COLO829 (cell line): ENCODE measurements around the gene ACOX1.

Experiments used
- DNase-seq: peaks from one replicate; pipeline ENCODE4 v3.0.0; 2012; ENCODE audit warnings: low spot score

Gene ACOX1

DNA sequence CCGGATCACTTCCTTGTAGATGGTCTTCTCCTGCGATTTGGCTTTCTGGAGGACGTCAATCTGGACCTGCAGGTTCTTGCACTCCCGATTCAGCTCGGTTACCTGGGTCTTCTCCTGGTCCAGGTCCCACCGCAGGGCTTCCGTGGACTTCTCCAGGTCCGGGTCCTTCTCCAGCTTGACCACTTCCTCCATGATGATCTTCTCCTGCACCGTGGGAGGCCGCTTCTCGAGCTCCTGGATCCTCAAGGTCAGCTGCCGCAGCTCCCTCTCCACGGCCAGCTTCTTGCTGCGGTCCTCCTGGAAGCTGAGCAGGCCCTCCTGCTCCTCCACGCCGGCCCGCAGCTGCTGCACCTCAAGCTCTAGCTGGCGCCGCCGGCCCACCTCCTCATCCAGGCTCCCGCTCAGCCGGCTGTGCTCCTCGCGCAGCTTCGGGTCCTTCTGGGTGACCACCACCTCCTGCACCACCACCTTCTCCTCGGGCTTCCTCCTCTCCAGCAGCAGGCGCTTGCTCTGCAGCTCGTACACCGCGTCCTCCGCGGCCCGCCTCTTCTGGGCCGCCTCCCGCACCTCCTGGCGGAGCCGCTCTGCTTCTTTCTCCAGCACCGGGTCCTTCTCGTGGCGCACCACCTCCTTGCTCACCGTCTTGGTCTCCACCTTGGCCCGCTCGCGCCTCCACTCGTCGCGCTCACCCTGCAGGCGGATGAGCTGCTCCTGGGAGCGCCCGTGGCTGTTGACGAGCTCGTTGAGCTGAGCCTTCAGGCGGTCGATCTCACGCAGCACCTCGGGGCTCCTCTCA, 29.9 kb upstream of the ACOX1 start:
- no peak for DNase-seq

DNA sequence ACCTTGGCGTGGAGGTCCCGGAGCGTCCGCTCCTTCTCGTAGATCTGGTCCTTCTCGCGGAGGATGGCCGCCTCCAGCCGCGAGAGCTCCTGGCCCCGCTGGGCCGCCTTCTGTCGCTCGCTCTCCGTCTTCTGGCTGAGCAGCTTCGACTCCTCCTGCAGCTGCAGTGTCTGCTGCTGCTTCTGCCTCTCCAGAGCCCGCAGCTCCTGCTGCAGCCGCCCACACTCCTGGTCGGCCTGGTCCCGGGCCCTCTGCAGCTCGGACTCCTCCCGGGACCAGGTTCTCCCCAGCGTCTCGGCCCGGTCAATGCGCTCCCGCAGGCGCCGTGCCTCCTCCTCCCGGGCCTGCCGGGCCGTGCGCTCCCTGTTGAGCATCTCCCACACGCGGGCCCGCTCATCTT, 29.2 kb upstream of the ACOX1 start:
- DNase-seq = no peak

DNA sequence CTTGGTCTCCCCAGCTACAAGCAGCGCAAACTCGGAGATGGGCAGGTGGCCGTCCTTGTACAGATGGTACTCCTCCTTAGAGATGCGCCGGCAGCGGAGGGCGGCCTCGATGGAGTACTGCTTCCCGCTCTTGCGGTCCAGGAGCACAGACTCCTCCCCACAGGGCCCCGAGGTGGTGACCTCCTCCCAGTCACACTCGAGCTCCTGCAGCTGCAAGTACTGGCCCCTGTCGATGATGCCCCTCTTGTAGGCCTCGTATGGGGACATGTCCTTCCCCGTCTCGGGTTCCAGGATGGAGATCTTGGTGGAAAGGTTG, 28.8 kb upstream of the ACOX1 start:
- no peak for DNase-seq

DNA sequence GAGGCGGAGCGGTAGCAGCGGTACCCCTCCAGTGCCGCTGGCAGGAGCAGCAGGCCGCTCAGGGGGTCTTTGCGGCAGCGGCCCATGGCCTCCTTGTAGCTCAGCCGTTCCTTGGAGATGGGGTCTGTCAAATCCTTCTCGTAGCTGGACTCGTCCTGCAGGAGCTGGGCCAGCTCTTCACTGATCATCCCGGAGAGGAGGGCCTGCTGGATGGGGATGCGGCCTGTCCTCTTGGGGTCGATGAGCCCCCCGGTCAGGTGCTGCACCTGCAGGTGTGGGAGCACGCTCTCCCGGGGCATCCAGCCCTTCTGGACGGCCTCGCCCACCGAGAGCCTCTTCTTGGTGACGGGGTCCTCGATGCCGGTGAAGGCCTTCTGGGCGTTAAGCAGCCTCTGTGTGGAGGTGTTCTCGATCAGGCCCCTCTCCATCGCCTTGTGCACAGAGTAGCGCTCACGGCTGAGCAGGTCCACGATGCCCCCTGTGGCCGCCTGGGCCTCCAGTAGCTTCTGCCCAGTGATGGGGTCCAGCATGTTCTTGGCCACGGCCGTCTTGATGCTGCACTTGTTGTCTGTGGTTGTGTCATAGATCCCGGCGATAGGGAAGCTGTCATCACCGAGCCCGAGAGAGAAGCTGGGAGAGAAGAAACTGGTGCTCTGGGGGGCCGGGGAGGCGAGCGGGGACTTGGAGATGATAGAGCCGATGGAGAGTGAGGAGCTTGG, 28.3 kb upstream of the ACOX1 start:
- no peak for DNase-seq

DNA sequence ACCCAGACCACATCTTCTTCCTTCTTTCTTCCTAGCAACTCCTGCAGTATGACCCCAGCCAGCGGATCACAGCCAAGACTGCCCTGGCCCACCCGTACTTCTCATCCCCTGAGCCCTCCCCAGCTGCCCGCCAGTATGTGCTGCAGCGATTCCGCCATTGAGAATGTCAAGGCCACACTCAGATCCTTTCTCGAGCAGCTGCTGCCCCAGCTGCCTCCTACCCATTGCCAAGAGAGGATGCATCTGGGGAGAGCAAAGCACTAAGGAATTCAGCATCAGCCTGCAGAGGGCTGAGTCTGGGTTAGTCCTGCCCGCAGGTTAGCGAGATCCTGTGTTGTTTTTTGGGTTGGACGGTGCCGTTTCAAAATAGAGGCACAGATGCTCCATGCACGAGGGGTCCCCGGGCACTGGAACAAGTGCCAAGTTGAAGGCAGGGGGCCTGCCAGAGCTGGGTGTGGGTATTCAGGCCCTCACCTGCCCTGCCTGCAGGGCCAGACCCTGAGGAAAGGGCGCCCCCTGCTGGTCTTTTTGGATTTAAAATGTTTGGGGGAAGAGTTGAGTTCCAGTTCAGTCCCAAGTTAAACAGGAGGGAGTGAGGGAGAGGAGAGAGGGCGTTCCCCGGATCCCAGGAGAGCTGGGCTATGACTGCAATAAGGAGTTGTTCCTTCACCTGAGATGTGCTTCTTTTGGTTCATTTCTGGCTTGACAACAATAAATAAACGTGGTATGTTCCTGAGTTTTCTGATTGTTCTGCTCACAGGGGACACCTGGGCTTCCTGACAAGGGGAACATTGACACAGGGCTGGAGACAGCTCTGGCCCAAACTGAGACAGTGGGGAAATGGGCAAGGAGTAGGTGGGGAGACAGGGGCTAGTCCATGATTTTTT, 26.5 kb upstream of the ACOX1 start:
- DNase-seq = peak; percentile 42

DNA sequence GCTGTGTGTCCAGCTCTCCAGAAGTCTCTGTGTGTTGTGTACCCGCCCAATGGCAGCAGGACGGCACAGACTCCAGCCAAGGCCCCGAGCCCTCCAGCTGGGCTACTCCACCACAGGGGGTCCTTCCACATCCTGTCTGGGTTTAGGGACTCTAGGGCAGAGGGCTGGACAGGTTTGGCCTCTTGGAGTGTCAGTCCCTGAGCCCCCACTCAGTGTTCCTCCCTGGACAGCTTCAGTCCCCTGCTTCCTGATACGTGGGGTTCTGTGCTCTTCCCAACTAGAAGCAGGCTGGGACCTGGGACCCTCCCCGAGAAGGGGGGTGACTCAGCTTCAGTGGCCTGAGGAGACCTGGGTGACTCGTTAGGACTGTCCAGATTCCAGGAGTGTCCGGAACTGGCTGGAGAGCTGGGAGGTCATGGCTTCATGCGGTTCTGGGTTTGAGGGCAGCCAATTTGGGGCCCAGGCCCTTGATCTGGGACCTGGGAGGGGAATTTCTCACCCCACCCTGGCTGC, 25.8 kb upstream of the ACOX1 start:
- no peak for DNase-seq

DNA sequence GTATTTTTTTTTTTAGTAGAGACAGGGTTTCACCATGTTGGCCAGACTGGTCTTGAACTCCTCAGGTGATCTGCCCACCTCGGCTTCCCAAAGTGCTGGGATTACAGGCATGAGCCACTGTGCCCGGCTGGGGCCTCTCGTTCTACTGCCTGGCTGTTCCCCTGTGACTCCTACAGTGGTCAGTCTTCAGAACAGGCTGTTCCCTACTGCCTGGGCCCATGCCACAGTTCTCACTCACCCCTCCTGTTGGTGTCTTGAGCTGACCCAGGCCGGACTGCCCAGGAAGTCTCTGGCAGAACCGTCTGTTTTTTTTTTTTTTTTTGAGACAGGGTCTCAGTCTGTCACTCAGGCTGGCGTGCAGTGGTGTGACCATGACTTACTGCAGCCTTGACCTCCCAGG, 24.9 kb upstream of the ACOX1 start:
- no peak for DNase-seq

DNA sequence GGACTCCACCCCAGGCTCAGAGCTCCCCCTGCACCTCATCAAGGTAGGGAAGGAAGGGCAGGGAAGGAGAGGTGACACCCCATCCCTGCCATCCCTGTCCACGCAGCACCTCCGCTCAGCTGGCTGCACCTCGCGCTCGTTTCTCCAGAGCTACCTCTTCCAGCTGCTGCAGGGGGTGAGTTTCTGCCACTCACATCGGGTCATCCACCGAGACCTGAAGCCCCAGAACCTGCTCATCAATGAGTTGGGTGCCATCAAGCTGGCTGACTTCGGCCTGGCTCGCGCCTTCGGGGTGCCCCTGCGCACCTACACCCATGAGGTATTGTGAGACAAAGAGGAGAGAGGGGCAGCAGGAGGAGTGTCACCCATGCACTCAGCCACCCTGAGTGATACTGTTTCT, 23.1 kb upstream of the ACOX1 start:
- DNase-seq = no peak

DNA sequence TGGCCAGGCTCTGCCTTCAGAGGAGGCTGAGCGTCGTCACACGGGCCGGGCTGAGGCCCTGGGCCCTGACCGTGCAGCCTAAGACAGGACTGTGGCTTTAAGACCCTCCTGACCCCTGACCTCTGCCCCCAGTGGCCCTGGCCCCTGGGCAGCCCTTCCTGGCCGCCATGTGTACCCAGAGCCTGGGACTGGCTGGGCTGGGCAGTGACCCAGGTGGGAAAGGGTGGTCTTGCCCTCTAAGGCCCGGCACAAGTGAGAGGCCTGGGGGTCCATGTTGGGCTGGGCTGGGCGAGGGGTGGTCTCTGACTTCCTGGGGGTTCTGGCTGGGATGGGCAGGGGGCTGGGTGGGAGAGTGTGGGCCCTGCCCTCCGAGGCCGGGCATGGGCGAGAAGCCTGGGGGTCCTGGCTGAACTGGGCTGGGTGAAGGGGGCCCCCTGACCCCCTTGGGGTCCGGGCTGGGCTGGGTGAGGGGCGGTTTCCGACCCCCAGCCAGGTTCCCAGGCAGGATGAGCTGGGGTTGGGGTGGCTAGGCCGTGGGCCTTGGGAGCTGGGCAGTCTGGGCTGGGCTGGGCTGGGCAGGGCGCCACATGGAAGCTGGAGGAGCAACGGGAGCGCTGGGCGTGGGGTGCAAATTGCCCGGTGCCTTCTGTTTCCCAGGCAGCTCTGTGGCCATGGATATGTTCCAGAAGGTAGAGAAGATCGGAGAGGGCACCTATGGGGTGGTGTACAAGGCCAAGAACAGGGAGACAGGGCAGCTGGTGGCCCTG, 22.0 kb upstream of the ACOX1 start, which contains the start of gene CDK3:
TSS of gene CDK3 (plus strand) at position 101 of the 767 bp plus-strand sequence. CDS start at position 672, 571 bp downstream.
- no peak for DNase-seq

DNA sequence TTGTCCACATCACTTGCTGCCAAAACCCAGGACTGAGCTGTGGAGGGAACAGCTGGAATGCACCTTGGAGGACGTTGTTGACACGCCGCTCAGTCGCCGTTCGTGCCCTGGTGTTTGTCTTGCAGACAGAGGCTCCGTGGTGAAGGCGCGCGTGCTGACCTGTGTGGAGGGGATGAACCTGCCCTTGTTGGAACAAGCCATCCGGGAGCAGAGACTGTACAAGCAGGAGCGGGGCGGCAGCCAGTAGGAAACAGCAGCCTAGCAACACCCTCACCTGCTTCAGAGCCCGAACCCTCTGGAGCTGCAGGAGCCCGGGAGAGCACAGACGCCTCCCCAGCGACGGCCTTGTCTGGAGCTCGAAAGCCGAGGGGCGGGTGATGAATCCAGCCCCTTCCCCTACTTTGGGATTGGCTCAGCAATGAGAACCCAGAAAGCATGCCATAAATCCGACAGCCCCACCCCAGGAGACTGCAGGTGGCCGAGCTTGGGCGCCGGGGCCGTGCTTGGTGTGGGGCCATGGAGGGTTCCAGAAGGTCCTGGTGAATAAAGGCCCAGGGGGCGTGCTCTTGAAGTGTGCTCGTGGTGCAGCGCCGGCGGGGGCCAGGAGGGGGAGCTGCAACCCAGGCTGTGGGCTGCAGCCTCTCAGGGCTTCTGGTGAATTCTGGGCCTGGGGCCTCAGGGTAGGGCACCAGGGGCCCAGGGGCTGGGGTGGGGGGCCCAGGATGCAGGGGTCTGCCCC, 21.2 kb upstream of the ACOX1 start:
- peak; percentile 82 for DNase-seq

DNA sequence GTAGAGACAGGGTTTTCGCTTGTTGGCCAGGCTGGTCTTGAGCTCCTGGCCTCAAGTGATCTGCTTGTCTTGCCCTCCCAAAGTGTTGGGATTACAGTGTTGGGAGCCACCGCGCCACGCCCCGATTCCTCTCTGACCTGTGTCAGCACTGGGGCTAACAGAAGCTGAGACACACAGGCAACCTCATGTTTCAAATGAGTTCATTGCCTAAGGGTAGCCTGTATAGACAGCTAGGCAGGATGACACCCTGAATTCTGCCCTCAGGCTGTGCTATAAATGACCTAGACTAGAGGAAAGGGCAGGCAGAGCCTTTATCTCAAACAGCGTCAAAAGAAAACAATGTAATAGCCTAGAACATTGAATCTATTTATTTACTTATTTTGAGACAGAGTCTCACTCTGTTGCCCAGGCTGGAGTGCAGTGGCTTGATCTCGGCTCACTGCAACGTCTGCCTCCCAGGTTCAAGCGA, 19.4 kb upstream of the ACOX1 start:
- DNase-seq = no peak

DNA sequence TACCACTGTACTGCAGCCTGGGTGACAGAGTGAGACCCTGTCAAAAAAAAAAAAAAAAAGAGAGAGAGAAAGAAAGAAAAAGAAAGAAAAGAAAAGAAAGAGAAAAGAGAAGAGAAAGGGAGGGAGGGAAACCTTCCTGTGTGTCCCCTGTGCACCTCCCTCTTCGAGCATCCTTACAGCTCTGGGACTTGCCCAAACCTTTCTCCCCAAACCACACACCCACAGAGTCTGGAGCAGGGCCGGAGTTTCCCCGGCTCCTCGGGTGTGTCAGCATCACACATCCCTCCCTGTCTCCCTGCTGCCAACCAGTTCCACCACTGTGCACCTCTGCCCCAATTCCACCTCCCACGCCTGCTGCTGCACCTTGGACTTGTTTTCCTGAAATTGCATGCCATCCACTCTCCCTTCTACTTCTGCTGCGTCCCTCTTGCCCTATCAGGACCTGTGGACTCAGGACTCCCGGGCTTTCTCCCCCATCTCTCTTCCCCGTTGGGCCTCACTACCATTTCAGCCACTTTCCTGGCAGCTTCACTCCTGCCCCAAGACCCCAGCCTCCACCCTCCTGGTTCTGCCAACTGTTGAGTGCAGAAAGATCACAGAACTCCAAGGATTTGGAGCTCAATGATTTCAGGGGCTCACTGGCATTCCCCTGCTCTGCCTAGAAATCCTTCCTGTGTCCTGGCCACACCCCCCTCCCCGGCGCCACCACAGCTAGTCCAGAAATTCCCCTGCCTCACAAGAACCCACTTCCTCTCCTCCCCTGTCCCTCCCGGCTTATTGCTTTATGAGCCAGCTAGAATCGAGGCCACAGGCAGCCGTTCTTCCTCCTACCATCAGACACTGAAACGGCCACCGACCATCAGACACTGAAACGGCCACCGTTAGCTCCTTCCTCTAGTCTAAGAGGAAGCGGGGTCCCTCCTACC, 18.0 kb upstream of the ACOX1 start:
- no peak for DNase-seq

DNA sequence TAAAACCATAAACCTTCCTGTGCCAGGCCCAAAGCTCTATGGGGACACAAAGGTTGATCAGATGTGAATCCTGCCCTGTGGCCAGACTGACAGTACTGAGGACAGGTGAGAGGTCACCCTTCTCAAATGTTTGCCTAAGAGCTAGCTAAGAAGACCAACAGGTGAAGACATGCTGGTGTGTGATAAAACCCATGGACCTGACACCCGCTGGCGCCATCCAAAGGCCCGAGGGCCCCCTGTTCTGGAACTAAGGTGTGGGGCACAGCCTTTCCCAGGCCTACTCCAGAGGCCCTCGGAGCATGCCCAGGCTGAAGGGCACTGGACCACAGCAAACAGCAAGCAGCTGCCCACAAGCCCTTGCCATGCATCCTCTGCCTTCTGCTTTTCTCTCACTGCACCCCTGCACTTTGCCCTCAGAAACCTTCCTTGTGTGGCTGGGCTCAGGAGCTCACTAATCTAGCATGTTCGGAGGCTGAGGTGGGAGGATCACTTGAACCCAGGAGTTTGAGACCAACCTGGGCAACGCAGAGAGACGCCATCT, 16.5 kb upstream of the ACOX1 start:
- DNase-seq = no peak

DNA sequence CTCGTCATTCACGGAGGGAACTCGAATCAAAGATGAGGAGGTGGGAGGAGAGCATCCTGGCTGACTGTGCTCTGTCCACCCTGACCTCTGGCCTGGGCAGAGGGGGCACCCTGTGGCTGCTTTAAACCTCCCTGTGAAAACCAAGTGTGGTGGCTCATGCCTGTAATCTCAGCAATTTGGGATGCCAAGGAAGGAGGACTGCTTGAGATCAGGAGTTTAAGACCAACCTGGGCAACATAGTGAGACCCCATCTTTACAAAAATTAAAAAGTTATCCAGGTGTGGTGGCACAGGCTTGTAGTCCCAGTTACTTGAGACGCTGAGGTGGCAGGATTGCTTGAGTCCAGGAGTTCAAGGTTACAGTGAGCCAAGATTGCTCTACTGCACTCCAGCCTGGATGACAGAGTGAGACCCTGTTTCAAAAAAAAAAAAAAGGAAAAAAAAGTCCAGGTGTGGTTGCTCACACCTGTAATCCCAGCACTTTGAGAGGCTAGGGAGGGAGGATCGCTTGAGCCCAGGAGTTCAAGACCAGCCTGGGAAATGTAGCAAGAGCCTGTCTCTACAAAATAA, 15.9 kb upstream of the ACOX1 start:
- DNase-seq = no peak

DNA sequence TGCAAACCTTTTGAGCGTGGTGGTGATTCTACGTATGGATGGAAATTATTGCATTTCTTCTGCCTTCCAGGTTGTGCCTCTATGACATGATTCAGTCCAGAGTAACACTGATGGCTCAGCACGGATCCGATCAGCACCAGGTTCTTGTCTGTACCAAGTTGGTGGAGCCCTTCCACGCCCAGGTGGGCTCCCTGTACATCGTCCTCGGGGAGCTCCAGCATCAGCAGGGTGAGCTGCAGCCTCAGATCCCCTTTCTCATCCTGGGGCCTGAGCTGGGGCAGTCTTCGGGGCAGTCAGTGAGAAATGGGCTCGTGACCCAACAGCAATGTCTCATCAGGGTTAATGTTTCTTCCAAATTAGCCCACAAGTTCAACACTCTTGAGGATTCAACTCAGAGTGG, 12.4 kb upstream of the ACOX1 start:
- no peak for DNase-seq

DNA sequence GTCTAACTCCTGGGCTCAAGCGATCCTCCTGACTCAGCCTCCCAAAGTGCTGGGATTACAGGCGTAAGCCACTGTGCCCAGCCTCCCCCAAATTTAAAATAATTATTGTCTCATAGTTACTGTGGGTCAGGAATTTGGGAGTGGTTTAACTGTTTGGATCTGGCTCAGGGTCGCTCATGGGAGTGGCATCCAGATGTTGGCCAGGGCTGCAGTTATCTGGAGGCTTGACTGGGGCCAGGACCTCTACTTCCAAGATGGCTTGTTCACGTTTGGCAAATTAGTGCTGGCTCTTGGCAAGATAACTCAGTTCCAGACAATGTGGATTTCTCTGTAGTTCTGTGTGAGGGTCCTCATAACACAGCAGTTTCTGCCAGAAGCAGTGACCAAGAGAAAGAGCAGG, 8.1 kb upstream of the ACOX1 start:
- DNase-seq = no peak

DNA sequence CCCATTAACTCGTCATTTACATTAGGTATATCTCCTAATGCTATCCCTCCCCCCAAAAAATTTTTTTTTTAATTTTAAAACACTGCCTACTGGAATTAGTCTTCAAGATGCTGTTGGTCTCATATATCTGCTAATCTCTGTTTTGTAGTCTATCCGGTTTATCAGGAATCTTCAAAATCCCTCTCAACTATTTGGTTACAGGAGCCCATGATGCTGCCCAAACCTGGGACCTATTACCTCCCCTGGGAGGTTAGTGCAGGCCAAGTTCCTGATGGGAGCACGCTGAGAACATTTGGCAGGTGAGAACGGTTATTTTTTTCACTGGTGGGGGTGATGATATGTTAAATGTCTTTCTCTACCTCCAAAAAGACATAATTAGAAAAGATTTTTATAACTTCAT, 7.0 kb upstream of the ACOX1 start:
- no peak for DNase-seq

DNA sequence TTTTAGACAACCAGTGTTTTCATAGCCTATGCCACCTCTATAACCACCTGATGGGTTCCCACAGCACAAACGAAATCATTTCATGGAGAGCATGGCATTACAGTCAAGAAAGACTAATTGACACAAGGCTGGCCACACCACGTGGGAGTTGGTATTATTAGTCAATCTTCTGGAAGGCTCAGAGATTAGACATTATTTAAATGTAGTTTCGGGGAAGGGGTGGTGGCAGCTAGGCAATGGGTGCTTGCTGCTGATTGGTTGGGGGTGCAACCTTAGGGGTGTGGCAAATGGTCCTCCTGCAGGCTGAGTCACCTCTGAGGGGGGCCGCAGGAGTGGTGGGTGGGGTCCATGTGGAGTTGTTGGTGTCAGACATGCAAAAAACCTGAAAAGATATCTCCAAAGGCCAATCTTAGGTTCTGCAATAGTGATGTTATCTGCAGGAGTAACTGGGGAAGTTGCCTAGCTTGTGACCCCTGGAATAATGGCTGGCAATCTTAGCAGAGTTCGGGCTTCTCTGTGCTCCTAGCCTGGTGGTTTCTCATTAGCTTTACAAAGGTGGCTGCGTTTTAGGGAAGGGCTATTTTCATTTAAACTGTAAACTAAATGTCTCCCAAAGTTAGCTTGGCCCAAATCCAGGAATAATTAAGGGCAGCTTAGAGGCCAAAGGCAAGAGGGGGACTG, 4.7 kb upstream of the ACOX1 start:
- no peak for DNase-seq
